ENCODE results near the gene NID1. TPM values are rescaled to one million over a fixed set of nuclear protein-coding genes. Genes with fewer than 3 reads are reported as not detected.

Gene NID1
- polyA plus RNA-seq, 1 donor from 2014 or later, result 0.04 TPM

DNA sequence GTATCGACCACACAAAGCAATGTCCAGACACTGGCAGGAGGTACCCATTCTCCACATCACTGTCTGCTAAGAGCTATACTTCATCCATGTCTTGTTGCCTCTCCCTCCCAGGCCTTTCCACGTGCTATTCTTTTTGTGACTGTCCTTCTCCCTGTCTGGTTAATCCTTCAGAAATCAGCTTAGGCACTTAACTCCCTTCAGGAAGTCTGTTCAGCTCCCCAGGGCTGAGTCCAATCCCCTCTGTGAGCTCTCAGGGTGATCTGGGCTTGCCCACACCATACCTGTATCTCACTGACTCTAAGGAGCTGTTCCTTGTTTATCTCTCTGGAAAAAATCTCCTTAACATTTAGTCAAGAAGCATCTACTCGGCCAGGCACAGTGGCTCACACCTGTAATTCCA is 69.4 kb downstream of the NID1 start:
- Histone ChIP-seq H3K27ac (ENCODE audit: low read length) (no peak overlapping the region), H3K36me3 (ENCODE audit: insufficient read depth, low read length) (no peaks in the 10 kb centered on the region), H3K4me3 (ENCODE audit: low read length) (no peak overlapping the region), H3K79me2 (replicated peaks; ENCODE audit: insufficient read depth, low read length) (no peaks in the 10 kb centered on the region), H3F3A (ENCODE audit: insufficient read depth, low read length, poor library complexity, severe bottlenecking) (no peaks in the 10 kb centered on the region), H3K9me2 (ENCODE audit: insufficient read depth, low read length) (no peaks in the 10 kb centered on the region), H4K20me1 (ENCODE audit: insufficient read depth) (no peaks in the 10 kb centered on the region), H3K27me3 (ENCODE audit: insufficient read depth, low read depth, low read length) (no peaks in the 10 kb centered on the region), H3K4me2 (ENCODE audit: low read length) (no peak overlapping the region), H2AFZ (ENCODE audit: low read depth, low read length) (no peak overlapping the region), H3K9ac (ENCODE audit: low read length) (no peak overlapping the region), H3K9me3 (ENCODE audit: low read length) (no peaks in the 10 kb centered on the region)
- TF ChIP-seq POLR2AphosphoS5 (IDR thresholded peaks at IDR 0.05) (no peak), EZH2 (IDR thresholded peaks at IDR 0.05; ENCODE audit: borderline replicate concordance, insufficient read depth, low read length, poor library complexity, severe bottlenecking) (no peak), RAD21 (conservative IDR thresholded peaks at IDR 0.05) (no peak), SMC3 (conservative IDR thresholded peaks at IDR 0.05; ENCODE audit: poor library complexity) (no peak), TAF1 (IDR thresholded peaks at IDR 0.05; ENCODE audit: low read depth) (no peak), EP300 (conservative IDR thresholded peaks at IDR 0.05; ENCODE audit: poor library complexity, severe bottlenecking) (no peak), MXI1 (conservative IDR thresholded peaks at IDR 0.05; ENCODE audit: poor library complexity, severe bottlenecking) (no peak)
- TF ChIP-seq, protein P1, sequence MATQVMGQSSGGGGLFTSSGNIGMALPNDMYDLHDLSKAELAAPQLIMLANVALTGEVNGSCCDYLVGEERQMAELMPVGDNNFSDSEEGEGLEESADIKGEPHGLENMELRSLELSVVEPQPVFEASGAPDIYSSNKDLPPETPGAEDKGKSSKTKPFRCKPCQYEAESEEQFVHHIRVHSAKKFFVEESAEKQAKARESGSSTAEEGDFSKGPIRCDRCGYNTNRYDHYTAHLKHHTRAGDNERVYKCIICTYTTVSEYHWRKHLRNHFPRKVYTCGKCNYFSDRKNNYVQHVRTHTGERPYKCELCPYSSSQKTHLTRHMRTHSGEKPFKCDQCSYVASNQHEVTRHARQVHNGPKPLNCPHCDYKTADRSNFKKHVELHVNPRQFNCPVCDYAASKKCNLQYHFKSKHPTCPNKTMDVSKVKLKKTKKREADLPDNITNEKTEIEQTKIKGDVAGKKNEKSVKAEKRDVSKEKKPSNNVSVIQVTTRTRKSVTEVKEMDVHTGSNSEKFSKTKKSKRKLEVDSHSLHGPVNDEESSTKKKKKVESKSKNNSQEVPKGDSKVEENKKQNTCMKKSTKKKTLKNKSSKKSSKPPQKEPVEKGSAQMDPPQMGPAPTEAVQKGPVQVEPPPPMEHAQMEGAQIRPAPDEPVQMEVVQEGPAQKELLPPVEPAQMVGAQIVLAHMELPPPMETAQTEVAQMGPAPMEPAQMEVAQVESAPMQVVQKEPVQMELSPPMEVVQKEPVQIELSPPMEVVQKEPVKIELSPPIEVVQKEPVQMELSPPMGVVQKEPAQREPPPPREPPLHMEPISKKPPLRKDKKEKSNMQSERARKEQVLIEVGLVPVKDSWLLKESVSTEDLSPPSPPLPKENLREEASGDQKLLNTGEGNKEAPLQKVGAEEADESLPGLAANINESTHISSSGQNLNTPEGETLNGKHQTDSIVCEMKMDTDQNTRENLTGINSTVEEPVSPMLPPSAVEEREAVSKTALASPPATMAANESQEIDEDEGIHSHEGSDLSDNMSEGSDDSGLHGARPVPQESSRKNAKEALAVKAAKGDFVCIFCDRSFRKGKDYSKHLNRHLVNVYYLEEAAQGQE (IDR thresholded peaks at IDR 0.05; ENCODE audit: borderline replicate concordance), result no peak
- TF ChIP-seq, protein P2, sequence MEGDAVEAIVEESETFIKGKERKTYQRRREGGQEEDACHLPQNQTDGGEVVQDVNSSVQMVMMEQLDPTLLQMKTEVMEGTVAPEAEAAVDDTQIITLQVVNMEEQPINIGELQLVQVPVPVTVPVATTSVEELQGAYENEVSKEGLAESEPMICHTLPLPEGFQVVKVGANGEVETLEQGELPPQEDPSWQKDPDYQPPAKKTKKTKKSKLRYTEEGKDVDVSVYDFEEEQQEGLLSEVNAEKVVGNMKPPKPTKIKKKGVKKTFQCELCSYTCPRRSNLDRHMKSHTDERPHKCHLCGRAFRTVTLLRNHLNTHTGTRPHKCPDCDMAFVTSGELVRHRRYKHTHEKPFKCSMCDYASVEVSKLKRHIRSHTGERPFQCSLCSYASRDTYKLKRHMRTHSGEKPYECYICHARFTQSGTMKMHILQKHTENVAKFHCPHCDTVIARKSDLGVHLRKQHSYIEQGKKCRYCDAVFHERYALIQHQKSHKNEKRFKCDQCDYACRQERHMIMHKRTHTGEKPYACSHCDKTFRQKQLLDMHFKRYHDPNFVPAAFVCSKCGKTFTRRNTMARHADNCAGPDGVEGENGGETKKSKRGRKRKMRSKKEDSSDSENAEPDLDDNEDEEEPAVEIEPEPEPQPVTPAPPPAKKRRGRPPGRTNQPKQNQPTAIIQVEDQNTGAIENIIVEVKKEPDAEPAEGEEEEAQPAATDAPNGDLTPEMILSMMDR (IDR thresholded peaks at IDR 0.05; ENCODE audit: poor library complexity, severe bottlenecking), result no peak

DNA sequence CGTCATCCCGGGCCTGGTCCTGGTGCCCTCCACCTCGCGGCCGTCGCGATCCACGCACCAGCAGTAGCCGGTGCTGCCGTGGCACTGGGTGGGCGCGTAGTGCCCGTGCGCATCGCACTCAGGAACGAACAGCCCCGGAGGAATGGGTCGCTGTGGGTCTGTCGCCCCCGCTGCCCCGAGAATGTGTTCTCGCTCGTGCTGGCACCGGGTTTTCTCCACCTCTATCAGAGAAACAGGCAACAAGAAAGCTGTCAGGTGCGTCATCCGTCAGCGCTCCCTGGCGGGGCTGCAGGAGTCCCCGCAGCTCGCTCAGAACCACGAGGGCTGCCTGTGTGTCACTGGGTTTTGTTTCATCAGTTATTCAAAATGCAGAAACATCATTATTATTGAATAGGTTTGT is 71.2 kb downstream of the NID1 start:
- TF ChIP-seq EZH2 (IDR thresholded peaks at IDR 0.05; ENCODE audit: borderline replicate concordance, insufficient read depth, low read length, poor library complexity, severe bottlenecking), result no peak
- TF ChIP-seq, protein P2 (IDR thresholded peaks at IDR 0.05; ENCODE audit: poor library complexity, severe bottlenecking), result no peak
- TF ChIP-seq RAD21 (conservative IDR thresholded peaks at IDR 0.05), result no peak
- no peak for TF ChIP-seq EP300 (conservative IDR thresholded peaks at IDR 0.05; ENCODE audit: poor library complexity, severe bottlenecking)
- no peak for TF ChIP-seq TAF1 (IDR thresholded peaks at IDR 0.05; ENCODE audit: low read depth)
- TF ChIP-seq, protein P1 (IDR thresholded peaks at IDR 0.05; ENCODE audit: borderline replicate concordance), result no peak
- TF ChIP-seq MXI1 (conservative IDR thresholded peaks at IDR 0.05; ENCODE audit: poor library complexity, severe bottlenecking), result no peak
- TF ChIP-seq POLR2AphosphoS5 (IDR thresholded peaks at IDR 0.05), result no peak
- Histone ChIP-seq H3K27ac (ENCODE audit: low read length) (no peak overlapping the region), H3K9me3 (ENCODE audit: low read length) (peaks cover 9% of the 10 kb centered on the region), H3K79me2 (replicated peaks; ENCODE audit: insufficient read depth, low read length) (no peaks in the 10 kb centered on the region), H3K9ac (ENCODE audit: low read length) (no peak overlapping the region), H3F3A (ENCODE audit: insufficient read depth, low read length, poor library complexity, severe bottlenecking) (no peaks in the 10 kb centered on the region), H3K27me3 (ENCODE audit: insufficient read depth, low read depth, low read length) (no peaks in the 10 kb centered on the region), H3K9me2 (ENCODE audit: insufficient read depth, low read length) (no peaks in the 10 kb centered on the region), H3K36me3 (ENCODE audit: insufficient read depth, low read length) (no peaks in the 10 kb centered on the region), H2AFZ (ENCODE audit: low read depth, low read length) (no peak overlapping the region), H3K4me3 (ENCODE audit: low read length) (no peak overlapping the region), H4K20me1 (ENCODE audit: insufficient read depth) (no peaks in the 10 kb centered on the region), H3K4me2 (ENCODE audit: low read length) (no peak overlapping the region)
